ENCODE data around the gene SLC3A2.

The SLC3A2 gene

DNA sequence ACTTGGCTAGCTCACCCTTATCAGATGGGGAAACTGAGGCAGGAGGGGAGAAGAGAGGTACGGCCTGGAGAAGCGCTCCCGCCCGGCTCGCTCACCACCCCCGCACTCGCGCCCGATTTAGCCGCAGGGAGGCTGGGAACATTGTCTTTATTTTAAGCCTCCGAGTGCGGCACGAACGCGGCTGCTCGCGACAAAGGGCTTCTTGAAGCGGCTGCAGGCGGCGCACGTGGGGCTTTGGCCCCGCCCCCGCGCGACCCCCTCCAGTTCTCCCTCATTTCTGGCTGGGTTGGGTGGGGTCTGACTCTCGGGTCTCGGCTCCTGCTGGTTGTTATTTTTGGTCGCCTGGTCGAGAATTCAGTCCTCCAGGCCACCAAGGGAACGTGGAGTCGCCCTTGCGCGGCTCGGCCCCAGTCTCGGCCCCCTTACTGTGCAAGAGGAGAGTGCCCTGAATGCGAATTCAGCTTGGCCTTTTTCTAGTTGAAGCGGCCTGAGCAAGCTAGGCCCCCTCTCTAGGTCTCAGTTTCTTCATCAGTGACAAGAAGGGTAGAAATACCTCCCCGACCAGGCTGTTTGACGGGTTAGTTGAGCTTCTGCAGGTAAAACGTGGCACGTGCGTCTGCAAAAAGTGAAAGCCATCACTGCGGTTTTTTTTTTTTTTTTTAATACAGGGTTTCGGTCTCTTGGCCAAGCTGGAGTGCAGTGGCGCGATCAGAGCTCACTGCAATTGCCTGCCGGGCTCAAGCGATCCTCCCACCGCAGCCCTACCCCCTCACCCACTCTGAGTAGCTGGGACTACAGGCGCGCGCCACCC, 43.1 kb downstream of the SLC3A2 start:
- TF ChIP-seq, protein P1, sequence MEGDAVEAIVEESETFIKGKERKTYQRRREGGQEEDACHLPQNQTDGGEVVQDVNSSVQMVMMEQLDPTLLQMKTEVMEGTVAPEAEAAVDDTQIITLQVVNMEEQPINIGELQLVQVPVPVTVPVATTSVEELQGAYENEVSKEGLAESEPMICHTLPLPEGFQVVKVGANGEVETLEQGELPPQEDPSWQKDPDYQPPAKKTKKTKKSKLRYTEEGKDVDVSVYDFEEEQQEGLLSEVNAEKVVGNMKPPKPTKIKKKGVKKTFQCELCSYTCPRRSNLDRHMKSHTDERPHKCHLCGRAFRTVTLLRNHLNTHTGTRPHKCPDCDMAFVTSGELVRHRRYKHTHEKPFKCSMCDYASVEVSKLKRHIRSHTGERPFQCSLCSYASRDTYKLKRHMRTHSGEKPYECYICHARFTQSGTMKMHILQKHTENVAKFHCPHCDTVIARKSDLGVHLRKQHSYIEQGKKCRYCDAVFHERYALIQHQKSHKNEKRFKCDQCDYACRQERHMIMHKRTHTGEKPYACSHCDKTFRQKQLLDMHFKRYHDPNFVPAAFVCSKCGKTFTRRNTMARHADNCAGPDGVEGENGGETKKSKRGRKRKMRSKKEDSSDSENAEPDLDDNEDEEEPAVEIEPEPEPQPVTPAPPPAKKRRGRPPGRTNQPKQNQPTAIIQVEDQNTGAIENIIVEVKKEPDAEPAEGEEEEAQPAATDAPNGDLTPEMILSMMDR (IDR thresholded peaks at IDR 0.05; ENCODE audit: low read depth, low read length): no peak
- no peak overlapping the region for H3K4me3 ChIP-seq (ENCODE audit: low read depth, low read length)
- DNase-seq: no peak
- H3K36me3 ChIP-seq: no peaks in the 10 kb centered on the region
- H3K4me1 ChIP-seq: peaks cover 24% of the 10 kb centered on the region
- H3K9me3 ChIP-seq: no peaks in the 10 kb centered on the region
- no peaks in the 10 kb centered on the region for H3K27me3 ChIP-seq

DNA sequence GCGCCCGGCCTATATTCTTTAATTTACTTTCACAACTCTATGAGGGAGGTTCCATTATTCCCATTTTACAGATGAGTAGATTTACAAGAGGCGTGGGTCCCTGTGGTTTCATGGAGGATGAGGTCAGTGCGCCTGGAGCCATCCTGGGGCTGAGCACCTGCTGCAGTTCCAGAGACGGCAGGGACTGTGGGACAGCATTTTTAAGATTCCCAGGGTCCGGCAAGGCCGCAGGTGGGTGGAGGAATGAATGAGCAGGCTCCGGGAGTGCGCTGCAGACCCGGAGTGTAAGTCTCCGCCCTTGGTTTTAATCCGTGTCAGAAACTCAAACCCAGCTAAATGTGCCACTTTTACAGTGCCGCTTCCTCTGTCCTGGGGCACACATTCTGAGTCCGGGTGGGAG, 44.6 kb downstream of the SLC3A2 start:
- H3K27me3 ChIP-seq: no peaks in the 10 kb centered on the region
- TF ChIP-seq, protein P1 (IDR thresholded peaks at IDR 0.05; ENCODE audit: low read depth, low read length): no peak
- no peaks in the 10 kb centered on the region for H3K9me3 ChIP-seq
- DNase-seq: no peak
- no peaks in the 10 kb centered on the region for H3K36me3 ChIP-seq
- H3K4me3 ChIP-seq (ENCODE audit: low read depth, low read length): no peak overlapping the region
- H3K4me1 ChIP-seq: peaks cover 30% of the 10 kb centered on the region

DNA sequence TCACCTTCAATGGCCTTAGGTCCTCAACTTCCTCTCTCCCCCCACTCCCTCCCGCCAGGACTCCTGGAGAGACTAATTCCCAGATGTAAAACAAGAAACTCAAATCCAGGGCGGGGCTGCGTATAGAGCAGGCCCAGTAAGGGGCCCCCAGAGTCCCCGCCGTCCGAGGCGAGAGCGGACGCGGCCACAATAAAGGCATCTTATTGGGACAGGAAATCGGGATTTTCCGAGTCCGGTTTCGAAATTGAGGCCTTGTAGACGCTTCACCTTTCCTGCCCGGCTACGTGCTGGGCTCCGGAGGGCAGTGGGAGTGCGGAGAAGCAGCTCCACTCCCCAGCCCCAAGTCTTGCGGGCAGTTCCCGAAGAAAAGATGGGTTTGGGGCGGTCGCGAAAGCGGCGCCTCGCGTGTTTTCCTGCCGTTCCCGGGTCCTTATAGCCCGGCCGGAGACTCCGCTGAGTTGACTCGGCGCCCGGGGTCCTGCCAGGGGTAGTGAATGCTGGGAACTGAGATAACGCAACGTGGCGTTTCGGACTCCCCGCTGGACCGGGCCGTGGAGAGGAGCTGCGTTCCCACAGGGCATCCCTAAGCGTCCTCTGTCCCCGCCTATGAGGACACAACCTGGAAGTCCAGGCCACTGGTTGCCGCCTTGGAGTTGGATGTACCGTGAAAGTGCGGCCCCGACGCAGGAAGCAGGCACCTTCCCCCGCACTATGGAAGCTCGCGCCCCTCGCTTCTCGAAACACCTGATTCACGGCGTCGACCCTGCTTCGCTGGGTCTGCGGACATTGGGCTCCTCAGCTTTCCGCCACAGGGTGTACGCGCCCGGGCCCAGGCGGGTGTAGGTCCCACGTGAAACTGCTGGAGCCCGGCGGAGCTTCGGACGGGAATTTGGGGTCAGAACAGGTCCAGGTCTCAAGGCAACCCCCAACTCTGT, 45.3 kb downstream of the SLC3A2 start:
- DNase-seq: no peak
- Histone ChIP-seq H3K4me1 (peaks cover 30% of the 10 kb centered on the region), H3K36me3 (no peaks in the 10 kb centered on the region), H3K9me3 (no peaks in the 10 kb centered on the region), H3K27me3 (no peaks in the 10 kb centered on the region), H3K4me3 (ENCODE audit: low read depth, low read length) (no peak overlapping the region)
- TF ChIP-seq, protein P1 (IDR thresholded peaks at IDR 0.05; ENCODE audit: low read depth, low read length): no peak

DNA sequence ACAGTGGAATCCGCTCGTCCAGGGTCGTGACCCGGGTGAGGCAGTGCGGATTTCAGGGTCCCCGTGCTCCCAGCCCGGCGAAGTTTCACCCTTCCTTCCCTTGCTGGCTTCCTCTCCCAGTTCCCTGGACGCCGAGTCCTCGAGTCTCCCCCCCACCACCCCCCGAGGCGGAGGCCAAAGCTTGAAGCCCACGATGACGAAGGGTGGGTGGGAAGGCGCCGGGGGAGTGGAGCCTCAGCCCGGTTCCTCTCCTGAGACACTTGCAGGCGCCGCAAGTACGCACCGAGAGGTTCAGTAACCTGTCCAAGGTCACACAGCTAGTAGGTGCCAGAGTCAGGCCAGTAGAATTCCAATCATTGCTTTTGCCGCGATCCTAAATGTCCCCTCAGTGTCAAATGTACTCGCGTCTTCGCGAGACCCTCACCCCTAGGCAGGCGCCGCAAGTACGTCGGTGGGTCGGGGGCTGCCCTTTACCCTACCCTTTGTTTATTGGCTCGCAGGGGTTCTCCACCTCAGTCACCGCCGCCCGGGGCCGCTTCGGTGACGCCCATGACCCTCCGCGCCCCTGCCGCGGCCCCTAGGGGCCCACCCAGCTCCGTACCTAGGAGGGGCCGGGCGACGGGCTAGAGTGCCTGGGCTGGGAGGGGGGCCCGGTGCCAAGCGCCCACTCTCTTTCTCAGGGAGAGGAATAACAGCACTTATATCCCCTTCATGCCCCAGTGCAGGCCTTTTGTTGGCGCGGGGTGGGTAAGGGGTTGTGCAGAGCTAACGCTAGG, 46.2 kb downstream of the SLC3A2 start:
- H3K27me3 ChIP-seq: no peaks in the 10 kb centered on the region
- H3K9me3 ChIP-seq: no peaks in the 10 kb centered on the region
- TF ChIP-seq, protein P1 (IDR thresholded peaks at IDR 0.05; ENCODE audit: low read depth, low read length): no peak
- DNase-seq: no peak
- no peaks in the 10 kb centered on the region for H3K36me3 ChIP-seq
- H3K4me1 ChIP-seq: peaks cover 33% of the 10 kb centered on the region
- no peak overlapping the region for H3K4me3 ChIP-seq (ENCODE audit: low read depth, low read length)

DNA sequence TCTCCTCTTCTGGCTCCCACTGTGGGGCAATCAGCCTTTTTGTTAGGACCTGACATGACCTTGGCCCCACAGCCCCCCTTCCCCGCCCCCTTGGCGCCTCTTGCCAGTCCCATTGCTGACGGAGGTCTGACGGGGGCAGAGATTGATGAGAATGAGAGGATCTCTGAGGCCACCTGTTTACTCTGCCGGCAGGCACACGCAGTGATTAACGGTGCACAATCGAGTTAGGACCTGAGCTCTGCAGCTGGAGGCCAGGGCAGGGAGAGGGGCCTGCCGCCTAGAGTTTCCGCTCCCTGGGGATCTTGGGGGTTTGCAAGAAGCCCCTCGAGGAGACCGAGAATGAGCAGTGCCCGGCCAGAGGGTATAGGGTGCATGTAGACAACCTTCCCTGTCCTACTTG, 47.3 kb downstream of the SLC3A2 start:
- TF ChIP-seq, protein P1 (IDR thresholded peaks at IDR 0.05; ENCODE audit: low read depth, low read length): no peak
- H3K27me3 ChIP-seq: no peaks in the 10 kb centered on the region

More for the DNA sequence above, 47.3 kb downstream of the SLC3A2 start:
- DNase-seq: peak; percentile 80
- no peak overlapping the region for H3K4me3 ChIP-seq (ENCODE audit: low read depth, low read length)
- H3K9me3 ChIP-seq: no peaks in the 10 kb centered on the region
- H3K4me1 ChIP-seq: peaks cover 29% of the 10 kb centered on the region
- no peaks in the 10 kb centered on the region for H3K36me3 ChIP-seq
